Activated T-cell treated with anti-CD3 and anti-CD28 coated beads for 4 hours (primary cell): ENCODE measurements around the gene DEF6.

Source experiments
- DNase-seq: peaks from one replicate; pipeline ENCODE4 v3.0.0-alpha.2; 2020

The DEF6 gene, protein sequence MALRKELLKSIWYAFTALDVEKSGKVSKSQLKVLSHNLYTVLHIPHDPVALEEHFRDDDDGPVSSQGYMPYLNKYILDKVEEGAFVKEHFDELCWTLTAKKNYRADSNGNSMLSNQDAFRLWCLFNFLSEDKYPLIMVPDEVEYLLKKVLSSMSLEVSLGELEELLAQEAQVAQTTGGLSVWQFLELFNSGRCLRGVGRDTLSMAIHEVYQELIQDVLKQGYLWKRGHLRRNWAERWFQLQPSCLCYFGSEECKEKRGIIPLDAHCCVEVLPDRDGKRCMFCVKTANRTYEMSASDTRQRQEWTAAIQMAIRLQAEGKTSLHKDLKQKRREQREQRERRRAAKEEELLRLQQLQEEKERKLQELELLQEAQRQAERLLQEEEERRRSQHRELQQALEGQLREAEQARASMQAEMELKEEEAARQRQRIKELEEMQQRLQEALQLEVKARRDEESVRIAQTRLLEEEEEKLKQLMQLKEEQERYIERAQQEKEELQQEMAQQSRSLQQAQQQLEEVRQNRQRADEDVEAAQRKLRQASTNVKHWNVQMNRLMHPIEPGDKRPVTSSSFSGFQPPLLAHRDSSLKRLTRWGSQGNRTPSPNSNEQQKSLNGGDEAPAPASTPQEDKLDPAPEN

DNA sequence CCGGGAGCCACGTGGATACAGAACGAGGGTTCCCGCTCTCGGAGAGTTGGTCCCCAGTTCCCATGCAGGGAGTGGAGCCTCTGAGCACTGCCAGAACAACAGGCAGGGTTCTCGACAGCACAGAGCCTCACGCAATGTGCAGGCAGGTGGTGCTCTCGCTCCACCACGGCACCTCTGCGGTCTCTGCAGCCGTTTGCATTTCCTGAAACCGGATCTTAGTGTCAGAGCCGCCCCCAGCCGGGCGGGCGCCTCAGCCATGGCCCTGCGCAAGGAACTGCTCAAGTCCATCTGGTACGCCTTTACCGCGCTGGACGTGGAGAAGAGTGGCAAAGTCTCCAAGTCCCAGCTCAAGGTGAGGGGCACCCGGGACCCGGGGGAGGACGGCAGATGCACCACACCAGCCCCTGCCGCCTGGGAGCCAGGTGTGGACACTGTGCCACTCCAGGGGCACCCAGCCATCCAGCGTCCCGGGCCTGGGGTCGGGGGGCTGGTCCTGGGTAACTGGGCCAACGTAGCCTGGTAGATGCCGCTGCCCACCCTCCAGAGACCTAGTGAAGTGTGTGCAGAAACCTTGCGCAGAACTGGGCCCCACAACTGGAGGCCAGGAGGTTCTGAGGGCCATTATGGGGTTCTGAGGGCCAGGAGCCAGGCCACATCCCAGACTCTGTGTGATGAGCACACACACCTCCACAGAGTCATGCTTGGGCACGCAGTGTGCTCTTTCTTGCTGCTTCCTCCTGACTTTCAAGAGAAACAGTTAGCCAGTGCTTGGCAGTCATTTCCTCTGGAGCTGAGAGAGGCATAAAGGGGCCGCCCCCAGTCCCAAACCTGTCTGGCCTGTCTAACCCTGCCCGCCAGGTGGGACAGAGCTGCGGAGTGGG is at the start of gene DEF6:
DEF6 (plus strand) TSS at position 218 of the 881 bp plus-strand sequence; CDS start at position 257, 39 bp downstream.
- DNase-seq: peak; percentile 78

DNA sequence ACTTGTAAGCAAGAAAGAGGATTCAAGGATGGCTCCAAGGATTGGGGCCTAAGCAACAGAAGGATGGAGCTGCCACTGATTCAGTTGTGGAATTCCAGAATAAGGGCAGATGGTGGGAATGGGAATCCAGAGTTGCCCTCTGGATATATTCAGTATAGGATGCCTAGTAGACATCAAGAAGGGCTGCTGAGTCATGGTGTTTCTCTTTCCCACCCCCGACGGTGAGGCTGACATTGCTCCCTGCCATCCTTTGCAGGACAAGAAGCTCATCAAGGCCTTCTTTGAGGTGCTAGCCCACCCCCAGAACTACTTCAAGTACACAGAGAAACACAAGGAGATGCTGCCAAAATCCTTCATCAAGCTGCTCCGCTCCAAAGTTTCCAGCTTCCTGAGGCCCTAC is 49.3 kb upstream of the DEF6 start:
- no peak for DNase-seq

DNA sequence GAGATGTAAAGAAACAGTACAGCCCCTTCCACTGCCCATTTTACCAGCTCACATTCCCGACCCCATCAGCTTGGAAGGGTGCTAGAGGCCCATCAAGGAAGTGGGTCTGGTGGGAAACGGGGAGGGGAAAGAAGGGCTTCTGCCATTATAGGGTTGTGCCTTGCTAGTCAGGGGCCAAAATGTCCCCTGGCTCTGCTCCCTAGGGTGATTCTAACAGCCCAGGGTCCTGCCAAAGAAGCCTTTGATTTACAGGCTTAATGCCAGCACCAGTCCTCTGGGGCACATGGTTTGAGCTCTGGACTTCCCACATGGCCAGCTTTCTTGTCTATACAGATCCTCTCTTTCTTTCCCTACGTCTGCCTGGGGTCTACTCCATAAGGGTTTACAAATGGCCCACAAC is 48.7 kb upstream of the DEF6 start:
- DNase-seq: no peak

DNA sequence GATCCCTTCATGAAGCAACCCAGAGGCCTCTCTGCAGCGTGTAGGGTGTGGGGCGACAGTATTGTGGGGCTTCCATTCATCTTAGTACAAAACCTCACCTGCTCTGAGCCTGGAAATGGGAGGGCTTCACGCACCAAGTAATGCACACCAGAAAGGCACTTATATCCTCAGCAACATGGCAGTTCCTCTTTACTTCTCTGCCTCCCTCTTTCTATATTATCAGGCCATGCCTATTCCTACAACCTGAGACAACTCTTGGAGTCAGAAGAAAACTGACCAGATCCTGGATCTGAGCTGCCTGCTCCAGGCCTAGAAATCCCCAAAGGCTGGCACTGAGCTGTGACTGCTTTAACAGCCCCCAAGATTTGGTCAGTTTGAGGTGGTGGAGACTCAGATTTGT is 45.7 kb upstream of the DEF6 start:
- DNase-seq: no peak

DNA sequence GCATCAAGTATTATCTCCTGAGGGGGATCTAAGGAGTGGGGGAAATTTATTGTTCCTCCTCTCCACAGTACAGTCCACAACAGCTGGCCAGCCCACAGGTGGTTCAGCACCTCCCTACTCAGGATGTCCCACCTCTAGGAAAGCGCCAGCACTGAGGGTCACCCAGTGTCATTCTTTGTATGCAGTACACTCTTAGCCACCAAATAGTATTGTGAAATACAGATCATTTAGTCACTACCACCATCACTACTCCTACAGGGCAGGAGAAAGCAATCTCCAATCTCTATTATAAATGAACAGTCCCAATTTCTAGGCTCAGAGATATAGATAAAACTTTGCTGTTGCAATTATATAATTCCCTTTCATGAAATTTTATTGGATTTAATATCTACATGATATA is 44.4 kb upstream of the DEF6 start:
- DNase-seq: no peak

DNA sequence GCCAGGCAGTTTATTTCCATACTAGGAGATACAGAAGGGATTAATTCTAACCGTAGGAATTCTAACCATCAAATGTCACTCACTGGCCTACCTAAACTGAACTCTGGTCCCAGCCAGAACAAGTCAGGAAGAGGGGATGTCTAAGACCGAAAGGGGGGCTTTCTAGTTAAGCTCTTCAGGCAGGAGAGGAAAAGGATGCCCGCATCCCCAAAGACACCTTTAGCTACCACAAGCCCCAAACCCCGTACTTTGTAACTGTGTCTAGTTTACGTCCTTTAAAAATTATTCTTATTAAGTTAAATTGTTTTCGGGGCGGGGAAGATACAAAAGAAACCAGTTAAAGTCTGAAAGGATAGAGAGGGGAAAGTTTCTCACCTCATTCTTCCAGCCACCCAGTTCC is 39.3 kb upstream of the DEF6 start:
- no peak for DNase-seq

DNA sequence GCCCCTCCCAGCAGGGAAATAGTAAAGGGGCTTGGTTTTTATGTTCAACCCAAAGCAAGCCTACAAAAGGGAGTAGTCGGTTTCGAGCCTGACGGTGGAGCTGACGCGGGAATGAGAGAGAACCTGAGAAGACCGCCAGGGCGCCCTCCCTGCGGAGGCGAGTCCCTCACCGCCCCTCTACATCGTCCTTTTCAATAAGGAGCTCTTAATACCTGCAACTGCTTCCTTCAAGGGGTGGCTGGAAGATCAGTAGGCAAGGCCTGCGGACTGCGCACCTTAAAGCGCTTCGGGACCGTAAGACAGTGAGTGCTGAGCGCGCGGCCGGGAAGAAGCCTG is 38.8 kb upstream of the DEF6 start:
- peak; percentile 9 for DNase-seq

DNA sequence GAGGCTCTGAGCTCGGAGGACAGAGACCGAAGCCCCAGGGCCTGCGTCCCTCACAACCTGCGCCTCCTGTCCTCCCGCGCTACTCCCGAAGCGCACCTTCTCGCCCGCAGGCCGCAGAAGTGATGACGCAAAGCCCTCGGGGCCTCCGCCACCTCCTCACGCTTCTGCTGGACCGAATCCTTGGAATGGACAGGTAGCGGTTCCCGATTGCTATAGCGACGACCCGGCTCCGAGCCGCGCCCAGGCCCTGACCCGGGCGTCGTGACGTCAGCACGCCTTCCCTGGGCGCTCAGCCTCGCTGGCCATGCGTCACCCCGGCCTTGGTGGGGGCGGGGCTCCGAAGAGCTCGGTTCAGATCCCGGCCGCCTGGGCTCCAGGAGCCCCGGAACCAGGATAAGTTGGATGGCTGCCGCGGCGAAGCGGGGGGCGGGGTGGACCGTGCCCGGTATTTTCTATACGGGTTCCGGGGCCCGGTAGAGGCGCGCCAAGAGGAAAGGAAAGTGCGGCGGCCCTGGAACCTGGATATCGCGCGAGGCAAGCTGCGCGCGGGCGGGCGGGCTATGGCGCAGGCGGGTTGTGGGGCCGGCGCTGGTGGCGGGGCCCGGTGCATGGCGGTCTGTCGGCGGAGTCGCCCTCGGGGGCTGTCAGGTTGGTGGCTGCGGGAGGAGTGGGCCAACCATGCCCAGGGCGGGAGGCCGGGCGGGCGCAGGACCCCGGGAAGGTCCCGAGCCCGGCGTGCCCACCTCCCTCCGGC is 38.2 kb upstream of the DEF6 start, which contains the start of gene ZNF76:
ZNF76 (plus strand) TSS at position 542 of the 754 bp plus-strand sequence. CDS start 21,417 bp downstream, outside the sequence.
- peak; percentile 86 for DNase-seq

DNA sequence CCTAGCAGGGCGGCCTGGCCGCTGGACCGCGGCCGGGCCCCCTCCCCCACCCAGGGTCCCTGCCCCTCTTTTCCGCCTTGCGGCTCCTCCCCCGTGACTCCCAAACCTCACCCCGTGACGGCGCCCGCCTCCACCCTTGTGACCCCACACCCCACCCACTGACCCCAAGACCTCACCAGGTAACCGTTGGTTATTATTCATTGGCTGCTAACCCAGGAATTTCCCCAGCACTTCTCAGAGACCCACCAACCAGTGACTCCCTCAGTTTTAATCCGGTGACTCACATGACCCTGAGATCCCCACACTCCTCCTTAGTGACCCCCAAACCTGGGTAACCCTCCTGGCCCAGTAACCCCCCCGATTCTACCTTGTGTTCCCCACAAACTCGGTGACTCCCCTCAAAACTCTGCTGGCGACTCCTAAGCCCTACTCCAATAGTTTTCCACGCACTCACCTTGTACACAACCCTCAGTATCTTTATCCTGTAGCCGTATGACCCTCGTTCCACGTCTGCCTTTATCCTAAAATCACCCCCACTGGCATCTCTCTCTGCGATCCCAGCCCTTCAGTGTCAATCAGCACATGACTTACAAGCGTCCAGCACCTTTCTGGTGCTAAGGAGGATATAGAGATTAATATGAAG is 37.5 kb upstream of the DEF6 start:
- peak; percentile 72 for DNase-seq

DNA sequence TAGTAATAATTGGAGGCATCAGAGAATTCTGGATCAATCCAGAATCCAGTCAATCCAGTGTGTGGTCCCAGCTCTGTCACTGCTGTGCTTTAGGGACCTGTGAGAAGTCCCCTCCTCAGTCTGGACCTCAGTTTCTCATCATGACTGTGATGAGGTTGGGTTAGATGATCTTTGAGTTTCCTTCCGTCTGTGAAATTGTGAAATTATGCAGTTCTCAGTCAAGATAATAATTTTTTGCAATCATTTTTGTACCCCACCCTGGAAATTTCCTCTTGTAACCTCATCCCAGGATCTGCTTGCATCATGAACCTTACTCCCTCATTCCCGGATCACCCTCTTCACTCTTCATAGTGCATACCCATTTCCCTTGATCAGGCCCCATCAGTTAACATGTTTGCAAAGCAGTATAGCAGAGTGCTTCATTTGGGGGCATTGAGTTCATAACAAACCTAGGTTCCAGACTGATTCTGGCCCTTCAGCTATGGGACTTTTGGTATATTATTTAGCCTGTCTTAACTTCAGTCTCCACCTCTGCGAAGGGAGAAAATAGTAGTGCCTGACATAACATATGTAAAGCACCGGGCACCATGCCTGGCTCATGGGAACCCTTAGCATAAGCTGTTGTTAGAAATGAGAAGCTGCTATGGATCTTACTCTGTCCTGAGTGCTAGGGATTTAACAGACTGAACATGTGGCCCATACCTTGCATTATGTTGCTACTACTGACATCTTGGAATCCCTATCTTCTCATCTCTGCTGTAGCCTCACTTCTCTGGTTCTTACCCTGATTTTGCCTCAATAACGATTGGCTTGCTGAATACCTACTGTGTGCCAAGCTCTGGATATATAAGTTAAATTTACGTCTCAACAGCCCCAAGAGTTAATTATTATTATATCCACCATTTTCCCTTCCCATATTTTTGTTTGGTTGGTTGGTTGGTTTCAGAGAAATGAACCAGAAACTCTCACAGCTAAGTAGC is 36.7 kb upstream of the DEF6 start:
- DNase-seq: no peak

DNA sequence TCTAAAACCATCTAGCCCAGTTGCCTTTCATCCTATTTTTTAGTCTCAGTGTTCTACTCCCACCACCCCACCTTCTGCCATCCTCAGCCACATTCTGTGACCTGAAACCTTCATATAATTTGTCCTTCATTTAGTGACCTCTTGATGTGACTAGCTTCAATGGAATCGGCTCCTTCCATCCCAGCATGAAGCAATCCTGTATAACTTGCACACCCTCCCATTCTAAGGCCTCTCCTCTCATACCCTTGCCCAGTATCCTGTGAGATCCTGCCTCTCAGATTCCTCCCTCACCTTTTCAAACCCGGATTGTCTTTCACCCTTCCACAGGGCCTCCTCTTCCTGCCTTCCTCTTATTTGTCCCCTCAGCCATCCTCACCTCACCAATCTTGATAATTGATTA is 35.0 kb upstream of the DEF6 start:
- DNase-seq: no peak

DNA sequence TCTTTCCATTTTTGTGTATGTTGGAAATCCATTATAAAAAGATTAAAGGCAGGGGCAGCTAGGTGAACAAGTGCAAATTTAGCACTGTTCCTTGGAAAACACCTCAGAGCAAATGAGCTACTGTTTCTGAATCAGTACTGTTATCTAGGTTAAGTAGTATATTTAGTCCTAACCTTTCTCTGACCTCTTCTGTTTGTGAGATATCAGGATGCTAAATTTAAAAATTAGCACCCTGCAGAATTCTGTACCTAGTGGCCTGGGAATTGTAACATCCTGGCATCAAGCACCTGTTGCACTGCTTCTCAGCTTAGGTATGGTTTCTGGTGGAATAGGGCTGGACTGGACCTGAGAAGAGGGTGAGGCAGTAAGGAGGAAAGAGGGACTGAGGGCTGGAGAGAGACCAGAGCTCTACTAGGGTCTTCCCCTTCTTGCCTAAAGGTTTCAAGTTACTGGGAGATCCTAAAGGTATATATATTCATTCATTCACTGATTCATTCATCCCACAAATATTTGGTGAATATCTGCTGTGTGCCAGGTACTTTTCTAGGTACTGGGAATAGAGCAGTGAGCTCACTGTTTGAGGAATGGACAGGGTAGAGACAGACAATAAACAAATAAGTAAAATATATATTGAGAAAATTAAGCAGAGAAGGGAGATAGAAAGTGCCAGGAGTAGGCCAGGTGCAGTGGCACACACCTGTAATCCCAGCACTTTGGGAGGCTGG is 32.9 kb upstream of the DEF6 start:
- no peak for DNase-seq

DNA sequence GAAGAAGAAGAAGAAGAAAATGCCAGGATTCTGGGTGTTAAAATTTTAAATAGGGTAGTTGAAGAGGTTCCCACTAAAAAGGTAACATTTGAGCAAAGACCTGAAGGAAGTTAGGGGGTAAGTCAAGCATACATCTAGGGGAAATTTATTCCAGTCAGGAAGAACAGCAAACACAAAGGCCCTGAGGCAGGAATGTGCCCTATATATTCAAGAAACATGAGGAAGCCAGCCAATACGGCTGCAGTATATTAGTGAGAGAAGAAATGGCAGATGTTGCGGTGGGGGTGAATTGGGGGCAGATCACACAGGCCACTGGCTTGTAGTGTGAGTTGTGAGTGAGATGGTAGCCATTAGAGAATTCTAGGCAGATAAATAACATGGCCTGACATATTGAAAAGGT is 32.1 kb upstream of the DEF6 start:
- no peak for DNase-seq

DNA sequence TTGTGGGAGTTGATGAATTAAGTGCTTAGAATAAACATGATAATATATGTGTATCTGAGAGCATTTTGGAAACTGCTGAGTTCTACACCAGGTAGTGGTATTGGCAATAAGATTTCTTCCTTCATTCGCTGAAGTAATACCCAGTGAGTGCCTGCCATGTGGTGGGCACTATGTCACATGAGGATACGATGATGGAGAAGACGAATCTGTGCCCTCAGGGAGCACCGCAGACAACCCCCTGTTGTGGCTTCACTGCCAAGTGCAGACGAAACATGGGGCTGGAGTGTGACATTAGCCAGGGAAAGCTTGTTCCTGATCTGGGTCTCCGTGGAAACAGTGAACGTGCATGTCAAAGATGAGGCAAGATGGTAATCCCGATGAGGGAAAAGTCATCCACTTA is 30.2 kb upstream of the DEF6 start:
- DNase-seq: no peak

DNA sequence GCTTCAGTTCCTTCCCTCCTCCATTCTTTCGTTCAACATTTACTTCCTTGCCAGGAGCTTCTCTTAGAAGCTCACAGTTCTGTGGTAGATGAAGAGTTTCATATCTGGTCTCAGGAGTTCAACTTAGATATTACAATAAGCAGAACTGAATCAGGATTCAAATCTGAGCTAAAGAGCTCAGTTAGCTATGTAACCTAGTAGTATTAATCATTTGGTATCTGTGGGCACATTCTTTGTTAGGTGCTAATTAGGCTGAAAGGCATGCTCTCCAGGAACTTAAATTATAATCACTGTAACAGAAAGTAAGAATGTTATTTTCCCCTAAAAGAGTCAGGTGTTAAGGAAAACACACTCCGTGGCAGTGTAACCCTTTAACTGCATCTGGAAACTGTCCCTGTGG is 29.7 kb upstream of the DEF6 start:
- no peak for DNase-seq

DNA sequence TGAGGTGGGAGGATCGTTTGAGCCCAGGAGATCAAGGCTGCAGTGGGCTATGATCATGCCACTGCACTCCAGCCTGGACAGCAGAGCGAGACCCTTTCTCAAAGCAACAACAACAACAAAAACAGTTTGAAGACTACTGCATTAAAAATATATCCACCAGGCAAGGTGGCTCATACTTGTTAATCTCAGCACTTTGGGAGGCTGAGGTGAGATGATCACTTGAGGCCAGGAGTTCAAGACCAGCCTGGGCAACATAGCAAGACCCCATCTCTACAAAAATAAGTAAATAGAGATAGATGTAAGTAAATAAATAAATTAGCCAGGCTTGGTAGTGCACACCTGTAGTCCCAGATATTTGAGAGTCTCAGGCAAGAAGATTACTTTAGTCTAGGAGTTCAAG is 25.6 kb upstream of the DEF6 start:
- DNase-seq: no peak

DNA sequence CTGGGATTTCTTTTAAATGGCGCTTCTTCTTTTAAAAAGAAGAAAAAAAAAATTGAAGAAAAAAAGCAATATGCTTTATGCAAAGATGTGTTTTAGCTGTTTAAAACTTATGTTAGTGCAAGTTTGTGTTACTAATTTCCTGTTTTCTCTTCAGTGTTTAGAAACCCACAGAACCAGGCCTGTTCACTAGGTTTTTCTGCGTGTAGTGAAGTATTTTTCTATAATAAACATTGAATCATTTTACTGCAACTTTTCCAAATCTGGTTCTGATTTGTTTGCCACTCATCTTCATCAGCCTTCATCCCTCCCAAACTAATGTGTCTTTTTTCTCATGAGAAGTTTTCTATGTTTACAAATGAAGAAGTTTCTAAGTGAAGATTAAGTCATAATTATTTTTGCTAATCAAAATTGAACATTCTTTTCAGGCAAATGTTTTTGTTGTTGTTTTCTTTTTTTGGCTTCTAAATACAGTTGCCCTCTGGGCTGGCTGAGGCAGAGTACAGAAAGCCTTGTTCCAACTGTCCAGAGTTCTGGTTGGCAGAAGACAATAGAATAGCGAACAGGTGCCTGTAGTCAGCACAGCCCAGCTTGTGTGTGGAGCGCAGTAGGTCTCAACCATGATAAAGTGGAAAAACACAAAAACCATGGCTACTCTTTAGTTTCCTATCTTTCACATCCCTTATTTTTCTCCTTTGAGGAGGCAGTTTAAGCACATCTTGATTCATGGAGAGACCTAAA is 23.6 kb upstream of the DEF6 start:
- no peak for DNase-seq

DNA sequence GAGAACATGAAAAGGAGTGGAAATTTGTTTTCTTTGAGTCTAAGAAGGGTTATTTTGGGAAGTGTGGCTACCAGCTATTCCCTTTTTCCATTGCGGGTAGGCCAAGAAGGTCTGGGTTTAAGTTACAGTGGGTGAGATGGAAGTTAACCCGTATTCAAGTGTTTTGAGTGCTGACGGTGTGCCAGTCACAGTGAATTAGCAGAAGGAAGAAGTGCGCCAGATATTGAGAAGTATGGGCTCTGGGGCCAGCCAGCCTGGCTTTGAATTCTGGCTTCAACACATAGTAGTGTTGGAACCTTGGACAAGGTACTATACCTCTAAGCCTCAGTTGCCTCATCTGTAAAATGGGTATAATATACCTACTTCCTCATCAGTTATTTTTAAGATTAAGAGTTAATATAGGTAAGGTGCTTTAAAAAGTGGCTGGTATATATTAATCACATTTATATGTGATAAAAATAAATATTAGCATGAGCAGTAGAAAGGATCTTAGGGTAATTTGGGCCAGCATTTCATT is 21.8 kb upstream of the DEF6 start:
- no peak for DNase-seq

DNA sequence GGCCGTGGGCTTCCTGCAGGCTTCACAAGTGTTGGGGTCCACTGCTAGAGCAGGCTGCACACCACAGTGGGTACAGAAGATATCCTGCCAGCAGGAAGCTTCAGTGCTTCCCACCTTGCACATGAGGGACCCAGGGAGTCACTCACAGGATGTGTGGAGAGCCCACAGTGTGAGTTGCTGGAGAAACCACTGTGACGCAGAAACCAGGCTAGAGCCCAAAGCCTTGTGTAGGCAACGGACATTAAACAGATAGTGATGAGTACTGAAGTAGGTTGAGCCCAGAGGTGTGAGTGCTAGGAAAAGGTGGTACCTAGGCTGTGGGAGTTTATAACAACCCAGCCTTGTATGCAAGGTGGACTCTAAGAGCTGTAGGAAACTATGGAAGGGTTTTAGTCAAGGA is 18.9 kb upstream of the DEF6 start:
- no peak for DNase-seq
